Activated naive CD4-positive, alpha-beta T cell treated with anti-CD3 and anti-CD28 coated beads, Interleukin-2, amount 50 U/mL, for 72 hours (primary cell): ENCODE measurements around the gene MAPK8. TPM values are rescaled to one million over a fixed set of nuclear protein-coding genes. Genes with fewer than 3 reads are reported as not detected.
"Not testable (repeated sequence)": the region's sequence is repeated elsewhere in the genome, so short reads cannot be mapped to it uniquely, and the experiment has no call there.

Source experiments
- ATAC-seq, 2 donors: fragments of 150-1000 bp; cut with Tn5 transposase; 2 replicates each; pipeline ENCODE4 v1.10.0; 2021; ENCODE audit warnings: mild to moderate bottlenecking in 2 of 2, moderate library complexity in 2 of 2
- DNase-seq, 2 donors: peaks; one replicate each; pipeline ENCODE4 v3.0.0; 2021 to 2022; ENCODE audit warnings: low spot score in 2 of 2
- H3K27ac Mint-ChIP-seq, 2 donors: one replicate each; pipeline ENCODE4 v1.8.0; 2022; ENCODE audit warnings: mild to moderate bottlenecking in 2 of 2, mixed read lengths in 2 of 2
- H3K36me3 Mint-ChIP-seq, 2 donors: one replicate each; pipeline ENCODE4 v1.8.0; 2022; ENCODE audit warnings: mixed read lengths in 2 of 2
- H3K9me3 Mint-ChIP-seq, 2 donors: one replicate each; pipeline ENCODE4 v1.8.0; 2022; ENCODE audit warnings: mixed read lengths in 2 of 2
- total RNA-seq, 2 donors: library from RNA; stranded (reverse); gene quantifications; one replicate each; pipeline ENCODE4 v1.2.3, GENCODE V29; 2022

The MAPK8 gene
- total RNA-seq = 10 to 100 TPM; 26.5 to 41.3 TPM

DNA sequence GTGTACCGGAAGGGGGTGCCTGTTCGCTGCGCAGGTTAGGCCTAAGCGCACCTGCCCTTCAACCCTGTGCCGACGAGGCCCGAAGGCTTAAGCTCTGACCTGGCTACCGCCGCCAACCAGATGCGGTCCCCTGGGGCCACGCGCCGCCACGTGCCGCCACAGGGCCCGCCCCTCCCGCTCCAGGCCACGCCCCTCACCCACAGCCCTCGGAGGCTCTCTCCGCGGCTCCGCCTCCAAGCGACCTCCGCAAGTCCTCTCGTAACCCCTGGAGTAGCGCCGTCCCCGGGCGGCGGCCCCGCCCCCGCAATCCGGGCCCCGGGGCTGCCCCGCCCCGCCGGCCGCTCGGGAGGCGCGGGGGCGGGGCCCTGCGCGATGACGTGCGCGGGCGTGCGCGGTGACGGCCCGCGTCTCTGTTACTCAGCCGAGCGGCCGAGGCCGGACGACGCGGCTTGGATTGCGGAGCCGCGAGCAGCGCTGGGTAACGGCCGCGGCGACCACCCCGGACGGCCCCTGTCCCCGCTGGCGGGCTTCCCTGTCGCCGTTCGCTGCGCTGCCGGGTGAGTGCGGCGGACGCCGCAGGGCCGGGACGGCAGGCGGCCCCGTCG, at the start of gene MAPK8:
MAPK8 (plus strand) TSS at position 413 of the 605 bp plus-strand sequence. CDS start 94,984 bp downstream, outside the sequence.
- peak; percentile 87 to 94 for DNase-seq
- H3K36me3 Mint-ChIP-seq = peaks cover 6 to 7% of the 10 kb centered on the region in 2 donors
- H3K9me3 Mint-ChIP-seq = no peaks in the 10 kb centered on the region
- peak within 1 kb of the TSS; percentile 85 to 89 for H3K27ac Mint-ChIP-seq
- peak; percentile 82 to 86 for ATAC-seq

DNA sequence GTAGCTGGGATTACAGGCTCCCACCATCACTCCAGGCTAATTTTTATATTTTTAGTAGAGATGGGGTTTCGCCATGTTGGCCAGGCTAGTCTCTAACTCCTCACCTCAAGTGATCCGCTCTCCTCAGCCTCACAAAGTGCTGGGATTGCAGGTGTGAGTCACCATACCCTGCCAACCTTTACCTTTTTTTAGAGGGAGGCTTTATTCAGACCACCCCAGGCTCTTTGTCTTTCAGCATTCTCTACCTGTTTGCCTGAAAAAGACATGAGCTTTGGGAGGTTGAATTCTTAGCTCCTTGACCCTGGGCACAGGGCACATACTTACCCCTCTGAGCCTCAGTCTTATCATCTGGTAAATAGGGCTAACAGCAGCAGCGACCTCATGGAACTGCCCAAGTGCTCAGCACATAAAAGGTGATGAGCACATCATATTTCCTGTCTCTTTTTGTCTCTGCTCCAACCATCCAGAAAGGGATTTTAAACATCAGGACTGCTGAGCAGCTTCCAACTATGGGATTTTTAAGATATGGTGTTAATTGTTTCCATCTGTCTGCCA, 49.0 kb upstream of the MAPK8 start:
- ATAC-seq (no peak), DNase-seq (no peak)
- Mint-ChIP-seq H3K9me3 (peaks cover 0 to 6% of the 10 kb centered on the region in 2 donors), H3K36me3 (peaks cover 0 to 6% of the 10 kb centered on the region in 2 donors), H3K27ac (no peak overlapping the region)

DNA sequence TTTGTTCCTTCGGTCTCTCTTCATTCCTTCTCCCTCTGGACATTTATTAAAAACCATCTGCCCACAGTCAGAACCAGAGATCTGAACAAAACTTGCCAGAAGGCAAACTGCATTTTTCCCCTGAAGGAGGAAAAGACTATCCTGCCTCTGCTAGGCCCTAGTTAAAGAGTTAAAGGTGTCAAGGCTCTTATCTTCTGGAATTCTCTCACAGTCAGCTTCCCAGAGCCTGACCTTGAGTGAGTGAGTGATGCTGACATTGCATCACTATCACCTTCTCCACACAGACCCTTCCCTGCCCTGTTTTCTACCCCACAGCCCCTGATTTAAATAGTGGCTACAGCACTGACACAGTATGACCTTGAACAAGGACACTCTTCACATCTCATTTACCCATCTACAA, 48.4 kb upstream of the MAPK8 start:
- ATAC-seq (no peak), DNase-seq (no peak)
- no peak overlapping the region for H3K27ac Mint-ChIP-seq
- peaks cover 0 to 6% of the 10 kb centered on the region in 2 donors for H3K9me3 Mint-ChIP-seq
- peaks cover 0 to 6% of the 10 kb centered on the region in 2 donors for H3K36me3 Mint-ChIP-seq

DNA sequence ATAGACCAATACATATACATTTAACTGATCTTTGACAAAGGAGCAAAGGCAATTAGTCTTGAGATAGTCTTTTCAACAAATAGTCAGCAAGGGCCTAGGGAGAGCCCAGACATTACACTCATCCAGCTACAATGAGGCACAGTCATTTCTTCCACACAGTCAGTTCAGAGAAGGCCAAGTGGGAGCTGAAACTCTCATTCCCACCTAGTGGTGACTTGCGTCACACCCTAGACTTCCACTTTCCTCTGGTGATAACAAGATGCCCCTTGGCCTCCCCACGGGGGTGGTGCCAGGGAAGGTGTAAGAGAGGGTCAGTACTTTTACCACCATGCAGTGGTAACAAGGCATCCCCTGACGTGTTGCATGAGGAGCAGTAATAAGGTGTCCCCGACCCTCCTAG, 39.9 kb upstream of the MAPK8 start:
- DNase-seq (no peak), ATAC-seq (peak; percentile 54 to 81)
- Mint-ChIP-seq H3K36me3 (no peaks in the 10 kb centered on the region), H3K9me3 (peaks cover 0 to 5% of the 10 kb centered on the region in 2 donors), H3K27ac (peak overlapping the region in 1 of 2 donors; percentile 32)

DNA sequence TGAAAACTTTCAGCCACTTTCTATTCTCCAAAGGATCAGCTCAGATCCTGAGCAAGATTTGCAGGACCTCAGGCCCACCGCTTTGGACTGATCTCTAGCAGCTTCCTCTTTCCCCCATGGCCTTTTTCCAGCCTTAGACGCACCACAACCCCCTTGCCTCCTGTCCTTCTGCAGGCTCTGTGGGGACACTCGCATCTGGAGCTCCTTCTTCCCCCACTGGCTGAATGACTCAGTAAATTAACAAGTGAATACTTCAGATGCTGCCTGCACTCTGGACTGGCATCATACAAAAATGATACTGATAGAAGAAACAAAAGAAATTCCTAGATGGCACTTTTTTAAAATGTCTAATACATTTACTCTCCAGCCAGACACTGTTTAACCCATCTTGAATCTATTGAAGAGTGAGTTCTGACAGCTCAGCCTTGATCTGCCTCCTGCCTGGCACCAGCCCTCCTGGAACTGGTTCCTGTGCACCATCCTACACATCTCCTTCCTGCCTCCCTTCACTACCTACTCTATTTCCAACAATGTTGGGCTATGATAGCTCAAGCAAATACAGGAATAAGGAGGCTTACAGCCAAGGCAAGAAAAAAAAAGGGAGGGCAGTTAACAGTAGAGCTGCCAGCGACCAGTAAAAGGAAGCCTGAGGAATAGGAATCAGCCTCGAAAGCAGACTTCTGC, 35.3 kb upstream of the MAPK8 start:
- Mint-ChIP-seq H3K9me3 (peaks cover 0 to 5% of the 10 kb centered on the region in 2 donors), H3K27ac (no peak overlapping the region), H3K36me3 (no peaks in the 10 kb centered on the region)
- DNase-seq (no peak), ATAC-seq (no peak)

DNA sequence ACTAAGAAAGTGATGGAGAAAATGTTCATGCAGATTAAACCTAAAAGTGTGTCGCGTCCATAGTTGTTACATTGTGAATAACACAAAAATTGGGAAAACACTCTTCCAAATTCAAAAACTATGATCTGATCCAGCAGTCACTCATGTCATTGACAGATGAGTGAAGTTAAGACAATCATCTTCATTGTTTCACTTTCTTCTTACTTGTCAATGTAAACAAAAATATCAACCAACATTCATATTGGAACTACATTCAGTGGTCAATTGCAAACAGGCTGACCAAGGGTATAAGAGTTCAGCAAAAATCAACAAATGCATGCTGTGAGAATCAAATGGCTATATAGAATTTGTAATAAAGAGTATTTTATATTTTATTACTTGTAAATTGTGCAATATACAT, 33.8 kb upstream of the MAPK8 start:
- H3K36me3 Mint-ChIP-seq = no peaks in the 10 kb centered on the region
- H3K9me3 Mint-ChIP-seq = no peaks in the 10 kb centered on the region
- no peak overlapping the region for H3K27ac Mint-ChIP-seq
- no peak for DNase-seq
- no peak for ATAC-seq

DNA sequence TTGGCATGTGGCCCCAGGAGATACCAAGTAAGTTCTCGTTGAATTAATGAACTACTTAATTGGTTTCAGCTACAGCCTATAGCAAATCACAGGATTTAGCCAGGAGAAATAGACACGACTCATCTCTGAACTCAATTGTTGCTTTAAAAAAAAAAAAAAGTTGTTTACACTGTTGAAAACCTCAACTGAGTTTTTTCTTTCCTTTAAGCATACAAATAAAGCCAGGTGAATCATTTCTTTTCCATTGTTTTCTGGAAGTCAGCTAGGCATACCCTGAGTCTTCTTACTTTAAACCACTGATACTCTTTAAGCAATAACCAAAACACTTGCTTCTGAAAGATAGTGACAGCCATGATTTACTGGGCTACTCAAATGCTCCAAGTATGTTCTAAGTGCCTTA, 32.7 kb upstream of the MAPK8 start:
- Mint-ChIP-seq H3K9me3 (no peaks in the 10 kb centered on the region), H3K36me3 (no peaks in the 10 kb centered on the region), H3K27ac (no peak overlapping the region)
- DNase-seq (no peak), ATAC-seq (peak in 1 of 2 donors; percentile 22)

DNA sequence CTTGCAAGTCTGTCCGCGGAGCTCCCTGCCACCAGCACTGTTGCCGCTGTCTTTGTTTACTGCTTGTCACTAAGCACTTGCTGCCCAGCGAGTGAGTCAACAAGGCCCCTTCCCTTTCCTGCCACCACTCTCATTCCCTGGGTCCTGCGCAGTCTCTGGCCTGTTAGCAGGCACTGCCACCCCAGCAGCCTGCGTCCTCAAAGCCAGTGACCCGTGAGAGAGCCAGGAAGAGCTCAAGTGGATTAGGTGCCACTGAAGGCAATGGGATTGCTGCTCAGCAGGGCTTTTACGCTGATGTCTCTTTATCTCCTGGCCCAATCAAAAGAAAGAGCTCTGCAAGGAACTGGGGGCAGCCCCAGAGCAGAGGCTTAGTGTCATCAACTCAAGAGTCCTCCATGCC, 31.8 kb upstream of the MAPK8 start, which contains the start of gene FRMPD2:
FRMPD2 (minus strand) TSS at position 61 of the 400 bp plus-strand sequence. CDS start 129 bp downstream, outside the sequence.
- no peak within 1 kb of the TSS for H3K27ac Mint-ChIP-seq
- ATAC-seq = no peak
- no peak for DNase-seq
- no peaks in the 10 kb centered on the region for H3K36me3 Mint-ChIP-seq
- no peaks in the 10 kb centered on the region for H3K9me3 Mint-ChIP-seq

DNA sequence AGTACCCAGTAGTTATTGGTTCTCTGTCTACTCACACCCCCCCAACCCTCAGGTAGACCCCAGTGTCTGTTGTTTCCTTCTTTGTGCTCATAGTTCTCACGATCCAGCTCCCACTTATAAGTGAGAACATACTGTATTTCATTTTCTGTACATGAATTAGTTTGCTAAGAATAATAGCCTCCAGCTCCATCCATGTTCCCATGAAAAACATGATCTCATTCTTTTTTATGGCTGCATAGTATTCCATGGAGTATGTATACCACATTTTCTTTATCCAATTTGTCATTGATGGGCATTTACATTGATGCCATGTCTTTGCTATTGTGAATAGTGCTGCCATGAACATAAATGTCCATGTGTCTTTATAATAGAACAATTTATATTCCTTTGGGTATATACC, 29.4 kb upstream of the MAPK8 start:
- ATAC-seq = no peak
- Mint-ChIP-seq H3K27ac (no peak overlapping the region), H3K9me3 (no peaks in the 10 kb centered on the region), H3K36me3 (peaks cover 0 to 11% of the 10 kb centered on the region in 2 donors)
- no peak for DNase-seq

DNA sequence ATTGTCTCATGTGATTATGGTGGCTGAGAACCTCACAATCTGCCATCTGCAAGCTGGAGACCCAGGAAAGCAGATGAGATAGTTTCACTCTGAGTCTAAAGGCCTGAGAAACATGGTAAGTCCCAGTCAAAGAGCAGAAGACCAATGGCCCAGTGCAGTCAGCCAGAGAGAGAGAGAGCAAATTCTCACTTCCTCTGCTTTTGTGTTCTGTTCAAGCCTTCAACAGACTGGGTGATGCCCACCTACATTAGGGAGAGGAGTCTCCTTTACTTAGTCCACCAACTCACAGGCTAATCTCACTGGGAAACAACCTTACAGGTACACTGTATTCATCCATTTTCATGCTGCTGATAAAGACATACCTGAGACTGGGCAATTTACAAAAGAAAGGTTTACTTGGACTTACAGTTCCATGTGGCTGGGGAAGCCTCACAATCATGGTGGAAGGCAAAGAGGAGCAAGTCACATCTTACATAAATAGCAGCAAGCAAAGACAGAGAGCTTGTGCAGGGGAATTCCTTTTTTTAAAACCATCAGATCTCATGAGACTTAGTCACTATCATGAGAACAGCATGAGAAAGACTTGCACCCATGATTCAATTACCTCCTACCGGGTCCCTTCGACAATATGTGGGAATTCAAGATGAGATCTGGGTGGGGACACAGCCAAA, 27.3 kb upstream of the MAPK8 start:
- H3K9me3 Mint-ChIP-seq = peaks cover 6% of the 10 kb centered on the region in 2 donors
- H3K27ac Mint-ChIP-seq = no peak overlapping the region
- ATAC-seq (no peak), DNase-seq (no peak)
- H3K36me3 Mint-ChIP-seq = peaks cover 0 to 18% of the 10 kb centered on the region in 2 donors

DNA sequence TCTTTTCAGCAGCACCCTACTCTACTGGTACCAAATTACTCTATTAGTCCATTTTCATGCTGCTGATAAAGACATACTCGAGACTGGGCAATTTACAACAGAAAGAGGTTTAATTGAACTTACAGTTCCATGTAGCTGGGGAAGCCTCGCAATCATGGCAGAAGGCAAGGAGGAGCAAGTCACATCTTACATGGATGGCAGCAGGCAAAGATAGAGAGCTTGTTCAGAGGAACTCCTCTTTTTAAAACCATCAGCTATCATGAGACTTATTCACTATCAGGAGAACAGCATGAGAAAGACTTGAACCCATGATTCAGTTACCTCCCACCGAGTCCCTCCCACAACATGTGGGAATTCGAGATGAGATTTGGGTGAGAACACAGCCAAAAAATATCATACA, 24.8 kb upstream of the MAPK8 start:
- DNase-seq, H3K27ac Mint-ChIP-seq: not testable (repeated sequence)
- H3K9me3 Mint-ChIP-seq = peaks cover 6 to 12% of the 10 kb centered on the region in 2 donors

DNA sequence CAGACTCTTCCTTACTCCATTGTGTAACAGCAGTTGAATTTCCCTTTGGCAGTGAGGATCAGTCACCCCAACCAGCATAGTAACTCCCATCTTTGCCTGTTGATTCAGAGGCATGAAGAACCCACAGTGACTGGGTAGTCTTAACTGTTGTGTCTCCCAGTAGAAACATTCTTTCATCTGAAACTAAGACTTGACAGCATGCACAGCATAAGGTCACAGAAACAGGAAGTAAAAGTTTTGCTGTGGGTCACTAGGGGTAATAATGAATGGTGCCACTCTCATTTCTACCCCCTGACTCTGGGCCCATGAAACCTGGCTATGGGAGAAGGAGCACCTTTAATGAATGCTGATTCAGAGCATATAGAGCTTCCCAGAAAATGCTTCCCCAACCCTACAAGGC, 23.6 kb upstream of the MAPK8 start:
- ATAC-seq (no peak), DNase-seq (no peak)
- peaks cover 6 to 12% of the 10 kb centered on the region in 2 donors for H3K9me3 Mint-ChIP-seq
- H3K27ac Mint-ChIP-seq = no peak overlapping the region
- peaks cover 0 to 32% of the 10 kb centered on the region in 2 donors for H3K36me3 Mint-ChIP-seq

More for the DNA sequence above, 24.8 kb upstream of the MAPK8 start:
- H3K36me3 Mint-ChIP-seq = peaks cover 0 to 32% of the 10 kb centered on the region in 2 donors
- ATAC-seq = not testable (repeated sequence)

DNA sequence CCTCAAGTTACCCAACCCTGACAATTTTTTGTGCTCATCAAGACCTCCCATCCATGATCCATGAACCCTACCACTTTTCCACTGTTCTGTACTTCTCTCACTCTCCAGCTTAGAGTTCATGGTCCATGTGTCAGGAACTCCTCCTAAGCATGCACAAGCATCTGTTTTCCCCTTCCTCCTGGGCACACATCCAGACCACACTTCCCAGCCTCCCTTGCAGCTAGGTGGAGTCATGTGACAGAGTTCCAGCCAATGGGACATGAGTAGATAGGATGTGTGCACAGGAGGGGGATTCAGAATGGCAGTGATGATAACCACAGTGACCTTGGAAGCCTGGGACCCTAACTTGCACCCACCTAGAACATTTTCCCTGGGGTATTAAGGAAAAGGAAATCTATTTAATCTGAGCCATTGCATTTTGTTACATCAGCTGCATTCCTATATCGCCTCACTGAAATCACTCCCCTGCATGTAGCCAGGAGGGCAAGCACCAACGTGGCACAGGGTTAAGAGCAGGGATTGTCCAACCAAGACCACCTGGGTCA, 22.4 kb upstream of the MAPK8 start:
- DNase-seq = no peak

DNA sequence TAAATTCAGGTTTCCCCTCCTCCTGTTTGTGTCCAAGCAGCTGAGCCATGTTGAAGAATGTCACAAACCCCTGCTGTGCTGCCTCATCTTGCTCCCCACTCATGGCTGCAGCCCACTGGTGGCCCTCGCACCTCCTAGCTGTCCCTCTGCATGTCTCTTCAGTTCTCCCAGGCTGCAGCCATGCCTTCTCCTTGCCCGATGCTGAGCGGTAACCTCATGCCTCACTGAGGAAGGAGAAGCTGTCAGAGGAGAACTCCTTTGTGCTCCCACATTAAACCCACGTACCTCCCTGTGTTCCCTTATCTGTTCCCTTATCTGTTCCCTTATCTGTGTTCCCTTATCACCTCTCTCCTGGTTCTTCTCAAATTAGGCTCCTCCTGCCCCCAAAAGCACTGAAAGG, 21.7 kb upstream of the MAPK8 start:
- ATAC-seq = no peak
- no peak for DNase-seq
- peaks cover 0 to 32% of the 10 kb centered on the region in 2 donors for H3K36me3 Mint-ChIP-seq
- H3K27ac Mint-ChIP-seq = no peak overlapping the region
- H3K9me3 Mint-ChIP-seq = peaks cover 6 to 12% of the 10 kb centered on the region in 2 donors

More for the DNA sequence above, 22.4 kb upstream of the MAPK8 start:
- no peak overlapping the region for H3K27ac Mint-ChIP-seq
- H3K9me3 Mint-ChIP-seq = peaks cover 6 to 12% of the 10 kb centered on the region in 2 donors
- ATAC-seq = no peak
- peaks cover 0 to 32% of the 10 kb centered on the region in 2 donors for H3K36me3 Mint-ChIP-seq

DNA sequence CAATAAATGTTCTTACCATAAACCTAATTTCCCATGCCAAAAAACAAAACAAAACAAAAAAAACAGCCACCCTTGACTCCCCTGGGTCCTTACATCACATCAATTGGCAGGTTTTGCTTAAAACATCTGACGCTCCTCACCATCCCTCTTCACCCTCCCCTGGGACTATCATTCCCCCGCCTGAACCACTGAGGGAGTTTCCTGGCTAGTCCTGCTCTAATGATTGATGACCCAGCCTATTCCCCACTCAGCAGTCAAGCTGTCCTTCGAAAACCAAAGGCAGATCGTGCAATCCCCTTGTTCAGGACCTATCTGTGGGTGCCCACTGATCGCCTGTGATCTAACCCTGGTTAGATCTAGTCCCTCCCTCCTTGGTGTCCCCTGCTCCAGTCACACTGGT, 20.8 kb upstream of the MAPK8 start:
- H3K9me3 Mint-ChIP-seq = peaks cover 6 to 12% of the 10 kb centered on the region in 2 donors
- no peak for ATAC-seq
- DNase-seq = no peak
- peaks cover 0 to 32% of the 10 kb centered on the region in 2 donors for H3K36me3 Mint-ChIP-seq
- H3K27ac Mint-ChIP-seq = no peak overlapping the region

DNA sequence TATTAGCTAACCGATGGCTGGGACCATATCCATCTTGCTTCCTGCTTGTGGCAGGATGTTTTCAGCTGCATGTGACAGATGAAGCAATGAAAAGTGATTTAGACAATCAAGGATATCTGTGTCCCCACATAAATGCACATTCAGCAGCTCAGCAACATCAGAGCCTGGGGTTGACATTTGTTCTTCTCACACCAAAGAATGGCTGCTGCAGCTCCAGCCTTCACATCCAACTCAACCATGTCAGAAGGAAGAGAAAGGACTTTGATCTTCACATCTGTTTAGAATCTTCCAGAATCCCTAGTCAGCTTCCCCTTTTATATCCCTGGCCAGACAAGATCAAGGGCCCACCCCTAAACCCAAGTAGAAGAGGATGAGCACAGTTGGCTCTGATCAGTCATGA, 20.1 kb upstream of the MAPK8 start:
- ATAC-seq = no peak
- DNase-seq = no peak
- Mint-ChIP-seq H3K9me3 (peaks cover 6 to 12% of the 10 kb centered on the region in 2 donors), H3K27ac (no peak overlapping the region), H3K36me3 (peaks cover 0 to 28% of the 10 kb centered on the region in 2 donors)
